ENCODE measurements around the gene MAN2B1.
"Not testable (repeated sequence)": the region's sequence is repeated elsewhere in the genome, so short reads cannot be mapped to it uniquely, and the experiment has no call there.

MAN2B1 gene

GRCh38 chr19:12701596-12702282, 35.2 kb upstream of the MAN2B1 start:
- Histone ChIP-seq H3K9me3 (ENCODE audit: control insufficient read depth in 1 of 2, low read length in 2 of 2) (no peaks in the 10 kb centered on the region), H3K27ac (ENCODE audit: low read length) (no peak overlapping the region), H3K27me3 (ENCODE audit: low read depth, low read length) (no peaks in the 10 kb centered on the region), H3K4me3 (ENCODE audit: low read depth in 1 of 2, low read length in 2 of 2) (no peak overlapping the region), H3K36me3 (ENCODE audit: control insufficient read depth in 1 of 2, insufficient read depth in 2 of 2, low read length in 2 of 2) (peaks cover 42 to 70% of the 10 kb centered on the region in 2 donors), H3K4me1 (ENCODE audit: control insufficient read depth in 1 of 2, insufficient read depth in 2 of 2, low read length in 2 of 2) (peaks cover 0 to 5% of the 10 kb centered on the region in 2 donors)

GRCh38 chr19:12698138-12698537, 31.6 kb upstream of the MAN2B1 start:
- Histone ChIP-seq H3K36me3 (ENCODE audit: control insufficient read depth in 1 of 2, insufficient read depth in 2 of 2, low read length in 2 of 2) (peaks cover 25 to 34% of the 10 kb centered on the region in 2 donors), H3K4me3 (ENCODE audit: low read depth in 1 of 2, low read length in 2 of 2) (no peak overlapping the region), H3K4me1 (ENCODE audit: control insufficient read depth in 1 of 2, insufficient read depth in 2 of 2, low read length in 2 of 2) (peaks cover 0 to 18% of the 10 kb centered on the region in 2 donors), H3K9me3 (ENCODE audit: control insufficient read depth in 1 of 2, low read length in 2 of 2) (no peaks in the 10 kb centered on the region), H3K27ac (ENCODE audit: low read length) (no peak overlapping the region), H3K27me3 (ENCODE audit: low read depth, low read length) (no peaks in the 10 kb centered on the region)

GRCh38 chr19:12697425-12697824, 30.9 kb upstream of the MAN2B1 start:
- H3K27me3 ChIP-seq (ENCODE audit: low read depth, low read length); H3K9me3 ChIP-seq (ENCODE audit: control insufficient read depth in 1 of 2, low read length in 2 of 2); H3K4me3 ChIP-seq (ENCODE audit: low read depth in 1 of 2, low read length in 2 of 2); H3K27ac ChIP-seq (ENCODE audit: low read length): not testable (repeated sequence)
- H3K36me3 ChIP-seq (ENCODE audit: control insufficient read depth in 1 of 2, insufficient read depth in 2 of 2, low read length in 2 of 2): peaks cover 19 to 27% of the 10 kb centered on the region in 2 donors
- H3K4me1 ChIP-seq (ENCODE audit: control insufficient read depth in 1 of 2, insufficient read depth in 2 of 2, low read length in 2 of 2): peaks cover 0 to 18% of the 10 kb centered on the region in 2 donors

- Histone ChIP-seq H3K36me3 (ENCODE audit: control insufficient read depth in 1 of 2, insufficient read depth in 2 of 2, low read length in 2 of 2) (peaks cover 18 to 19% of the 10 kb centered on the region in 2 donors), H3K27me3 (ENCODE audit: low read depth, low read length) (no peaks in the 10 kb centered on the region), H3K4me3 (ENCODE audit: low read depth in 1 of 2, low read length in 2 of 2) (peak within 1 kb of the TSS; percentile 87 to 99), H3K27ac (ENCODE audit: low read length) (peak within 1 kb of the TSS; percentile 92), H3K9me3 (ENCODE audit: control insufficient read depth in 1 of 2, low read length in 2 of 2) (no peaks in the 10 kb centered on the region), H3K4me1 (ENCODE audit: control insufficient read depth in 1 of 2, insufficient read depth in 2 of 2, low read length in 2 of 2) (peaks cover 0 to 18% of the 10 kb centered on the region in 2 donors)
These were observed 30.1 kb upstream of the MAN2B1 start, which contains the start of gene FBXW9 for GRCh38 chr19:12696366-12697335. TSS of gene FBXW9 (minus strand) at chr19:12696631. CDS start at chr19:12696581, 50 bp downstream.

GRCh38 chr19:12695997-12696365, 29.4 kb upstream of the MAN2B1 start:
- no peaks in the 10 kb centered on the region for H3K27me3 ChIP-seq (ENCODE audit: low read depth, low read length)
- H3K9me3 ChIP-seq (ENCODE audit: control insufficient read depth in 1 of 2, low read length in 2 of 2): no peaks in the 10 kb centered on the region
- H3K27ac ChIP-seq (ENCODE audit: low read length): no peak overlapping the region
- peaks cover 0 to 18% of the 10 kb centered on the region in 2 donors for H3K4me1 ChIP-seq (ENCODE audit: control insufficient read depth in 1 of 2, insufficient read depth in 2 of 2, low read length in 2 of 2)
- peak overlapping the region; percentile 87 to 99 for H3K4me3 ChIP-seq (ENCODE audit: low read depth in 1 of 2, low read length in 2 of 2)
- H3K36me3 ChIP-seq (ENCODE audit: control insufficient read depth in 1 of 2, insufficient read depth in 2 of 2, low read length in 2 of 2): peaks cover 12% of the 10 kb centered on the region in 2 donors

- no peak overlapping the region for H3K27ac ChIP-seq (ENCODE audit: low read length)
- no peaks in the 10 kb centered on the region for H3K9me3 ChIP-seq (ENCODE audit: control insufficient read depth in 1 of 2, low read length in 2 of 2)
- no peaks in the 10 kb centered on the region for H3K27me3 ChIP-seq (ENCODE audit: low read depth, low read length)
- H3K36me3 ChIP-seq (ENCODE audit: control insufficient read depth in 1 of 2, insufficient read depth in 2 of 2, low read length in 2 of 2): peaks cover 8% of the 10 kb centered on the region in 2 donors
- peak overlapping the region; percentile 87 to 99 for H3K4me3 ChIP-seq (ENCODE audit: low read depth in 1 of 2, low read length in 2 of 2)
- H3K4me1 ChIP-seq (ENCODE audit: control insufficient read depth in 1 of 2, insufficient read depth in 2 of 2, low read length in 2 of 2): peaks cover 0 to 18% of the 10 kb centered on the region in 2 donors
These were observed 29.0 kb upstream of the MAN2B1 start for GRCh38 chr19:12695514-12695913.

GRCh38 chr19:12695096-12695495, 28.6 kb upstream of the MAN2B1 start:
- H3K4me1 ChIP-seq (ENCODE audit: control insufficient read depth in 1 of 2, insufficient read depth in 2 of 2, low read length in 2 of 2): peaks cover 0 to 18% of the 10 kb centered on the region in 2 donors
- peak overlapping the region in 1 of 2 donors; percentile 99 for H3K4me3 ChIP-seq (ENCODE audit: low read depth in 1 of 2, low read length in 2 of 2)
- H3K27me3 ChIP-seq (ENCODE audit: low read depth, low read length): no peaks in the 10 kb centered on the region
- H3K27ac ChIP-seq (ENCODE audit: low read length): no peak overlapping the region
- H3K9me3 ChIP-seq (ENCODE audit: control insufficient read depth in 1 of 2, low read length in 2 of 2): no peaks in the 10 kb centered on the region
- H3K36me3 ChIP-seq (ENCODE audit: control insufficient read depth in 1 of 2, insufficient read depth in 2 of 2, low read length in 2 of 2): peaks cover 5 to 6% of the 10 kb centered on the region in 2 donors

GRCh38 chr19:12694641-12695040, 28.1 kb upstream of the MAN2B1 start:
- no peaks in the 10 kb centered on the region for H3K9me3 ChIP-seq (ENCODE audit: control insufficient read depth in 1 of 2, low read length in 2 of 2)
- H3K36me3 ChIP-seq (ENCODE audit: control insufficient read depth in 1 of 2, insufficient read depth in 2 of 2, low read length in 2 of 2): peaks cover under 1 to 4% of the 10 kb centered on the region in 2 donors
- no peaks in the 10 kb centered on the region for H3K27me3 ChIP-seq (ENCODE audit: low read depth, low read length)
- no peak overlapping the region for H3K4me3 ChIP-seq (ENCODE audit: low read depth in 1 of 2, low read length in 2 of 2)
- H3K4me1 ChIP-seq (ENCODE audit: control insufficient read depth in 1 of 2, insufficient read depth in 2 of 2, low read length in 2 of 2): peaks cover 0 to 18% of the 10 kb centered on the region in 2 donors
- no peak overlapping the region for H3K27ac ChIP-seq (ENCODE audit: low read length)

GRCh38 chr19:12692960-12693359, 26.4 kb upstream of the MAN2B1 start:
- Histone ChIP-seq H3K27ac (ENCODE audit: low read length) (no peak overlapping the region), H3K4me3 (ENCODE audit: low read depth in 1 of 2, low read length in 2 of 2) (no peak overlapping the region), H3K36me3 (ENCODE audit: control insufficient read depth in 1 of 2, insufficient read depth in 2 of 2, low read length in 2 of 2) (peaks cover 0 to 5% of the 10 kb centered on the region in 2 donors), H3K27me3 (ENCODE audit: low read depth, low read length) (no peaks in the 10 kb centered on the region), H3K9me3 (ENCODE audit: control insufficient read depth in 1 of 2, low read length in 2 of 2) (no peaks in the 10 kb centered on the region), H3K4me1 (ENCODE audit: control insufficient read depth in 1 of 2, insufficient read depth in 2 of 2, low read length in 2 of 2) (peaks cover 0 to 18% of the 10 kb centered on the region in 2 donors)

- H3K27ac ChIP-seq (ENCODE audit: low read length): no peak overlapping the region
- no peaks in the 10 kb centered on the region for H3K9me3 ChIP-seq (ENCODE audit: control insufficient read depth in 1 of 2, low read length in 2 of 2)
- H3K36me3 ChIP-seq (ENCODE audit: control insufficient read depth in 1 of 2, insufficient read depth in 2 of 2, low read length in 2 of 2): peaks cover 0 to 5% of the 10 kb centered on the region in 2 donors
- no peak overlapping the region for H3K4me3 ChIP-seq (ENCODE audit: low read depth in 1 of 2, low read length in 2 of 2)
- no peaks in the 10 kb centered on the region for H3K4me1 ChIP-seq (ENCODE audit: control insufficient read depth in 1 of 2, insufficient read depth in 2 of 2, low read length in 2 of 2)
- H3K27me3 ChIP-seq (ENCODE audit: low read depth, low read length): no peaks in the 10 kb centered on the region
These were observed 23.2 kb upstream of the MAN2B1 start for GRCh38 chr19:12689581-12690216.

GRCh38 chr19:12689012-12689411, 22.5 kb upstream of the MAN2B1 start:
- Histone ChIP-seq H3K36me3 (ENCODE audit: control insufficient read depth in 1 of 2, insufficient read depth in 2 of 2, low read length in 2 of 2) (peaks cover 0 to 5% of the 10 kb centered on the region in 2 donors), H3K9me3 (ENCODE audit: control insufficient read depth in 1 of 2, low read length in 2 of 2) (no peaks in the 10 kb centered on the region), H3K27ac (ENCODE audit: low read length) (no peak overlapping the region), H3K4me1 (ENCODE audit: control insufficient read depth in 1 of 2, insufficient read depth in 2 of 2, low read length in 2 of 2) (no peaks in the 10 kb centered on the region), H3K4me3 (ENCODE audit: low read depth in 1 of 2, low read length in 2 of 2) (no peak overlapping the region), H3K27me3 (ENCODE audit: low read depth, low read length) (no peaks in the 10 kb centered on the region)

Measured in muscle layer of duodenum (tissue), 2 donors.